HCT116 (cell line): ENCODE results near the gene MTUS2. TPM values are rescaled to one million over a fixed set of nuclear protein-coding genes. Genes with fewer than 3 reads are reported as not detected.

Experiments used
- ATAC-seq: fragments of 200-7000 bp; cut with Tn5 transposase; 2 replicates; pipeline ENCODE4 v1.9.1; 2020; ENCODE audit warnings: mild to moderate bottlenecking, moderate library complexity
- BruUV-seq: library from RNA; stranded (reverse); fragments of 400-500 nt; replicated peaks from 2 replicates; lab custom pipeline; 2021; lab: Mats Ljungman, UMichigan
- CTCF ChIA-PET: fragments of 300-600 bp; sonication (Branson Sonifier 250); formaldehyde crosslinking; loops from one replicate; lab custom pipeline; 2021; ENCODE audit warnings: antibody characterized with exemption; lab: Charles Lee
- POLR2A ChIA-PET: fragments of 300-600, 350-600 bp; sonication (Branson Sonifier 250); formaldehyde crosslinking; loops from one replicate; lab custom pipeline; 2021; ENCODE audit warnings: antibody characterized with exemption; lab: Charles Lee
- RAD21 ChIA-PET, 2 experiments: fragments of 300-600 bp; sonication (Branson Sonifier 250); formaldehyde crosslinking; loops; one replicate each; lab custom pipeline; 2023; ENCODE audit warnings: low total read pairs in 2 of 2; ENCODE audit not compliant: uncharacterized antibody in 2 of 2, unreplicated experiment in 2 of 2, low non-redundant PET in 1 of 2; lab: Charles Lee
- DNase-seq: peaks from one replicate; pipeline ENCODE4 v3.0.0-alpha.2; 2010; ENCODE audit warnings: low read depth, low spot score
- H2AFZ ChIP-seq: fragments of 200-600 bp; shearing (Covaris generic), sonication (generic); 2 replicates; pipeline ENCODE4 v1.6.1; 2017; ENCODE audit warnings: low read depth, mixed run types, mixed read lengths, antibody characterized with exemption, low read length; ENCODE audit not compliant: poor library complexity, severe bottlenecking
- H3K27ac ChIP-seq: 2 replicates; pipeline ENCODE4 v1.5.1; 2012; ENCODE audit warnings: low read depth, low read length
- H3K27me3 ChIP-seq: fragments of 200-600 bp; sonication (generic); 2 replicates; pipeline ENCODE4 v1.6.1; 2016; ENCODE audit warnings: mixed run types, low read length, mixed read lengths; ENCODE audit not compliant: insufficient read depth
- H3K36me3 ChIP-seq, 2 experiments: fragments of 200-500 bp in 1 of 2; fragments of 200-600 bp in 1 of 2; sonication (Bioruptor generic) in 1 of 2; sonication (generic) in 1 of 2; 2 replicates each; pipeline versions ENCODE4 v1.5.1 to v1.6.1; 2014 to 2016; ENCODE audit warnings: low read length in 2 of 2, inconsistent platforms in 1 of 2, mixed read lengths in 1 of 2, mixed run types in 1 of 2; ENCODE audit not compliant: insufficient read depth in 2 of 2, control insufficient read depth in 1 of 2
- H3K4me1 ChIP-seq, 2 experiments: fragments of 200-600 bp in 1 of 2; sonication (generic) in 1 of 2; 2 replicates each; pipeline versions ENCODE4 v1.5.1 to v1.6.1; 2012 to 2017; ENCODE audit warnings: low read length in 2 of 2, inconsistent platforms in 1 of 2, mild to moderate bottlenecking in 1 of 2, mixed read lengths in 1 of 2, mixed run types in 1 of 2, moderate library complexity in 1 of 2; ENCODE audit not compliant: insufficient read depth in 2 of 2, control insufficient read depth in 1 of 2
- H3K4me2 ChIP-seq: fragments of 200-600 bp; sonication (generic); 2 replicates; pipeline ENCODE4 v1.6.1; 2017; ENCODE audit warnings: mixed run types, low read length, mixed read lengths
- H3K4me3 ChIP-seq, 2 experiments: fragments of 200-600 bp in 1 of 2; sonication (generic) in 1 of 2; replicated peaks in 1 of 2; 2 replicates each; pipeline ENCODE4 v1.5.1; 2011 to 2016; ENCODE audit warnings: low read length in 2 of 2, control low read depth in 1 of 2, low read depth in 1 of 2, mild to moderate bottlenecking in 1 of 2, mixed read lengths in 1 of 2, mixed run types in 1 of 2
- H3K79me2 ChIP-seq: fragments of 200-600 bp; sonication (generic); 2 replicates; pipeline ENCODE4 v1.6.1; 2017; ENCODE audit warnings: mild to moderate bottlenecking, mixed run types, low read length, moderate library complexity, mixed read lengths; ENCODE audit not compliant: insufficient read depth
- H3K9ac ChIP-seq: fragments of 200-600 bp; sonication (generic); 2 replicates; pipeline ENCODE4 v1.6.1; 2016; ENCODE audit warnings: low read length, mixed read lengths
- H3K9me2 ChIP-seq: fragments of 200-600 bp; sonication (generic), shearing (Covaris generic); 2 replicates; pipeline ENCODE4 v1.6.1; 2017; ENCODE audit warnings: mixed run types, mild to moderate bottlenecking, moderate library complexity; ENCODE audit not compliant: insufficient read depth
- H3K9me3 ChIP-seq, 2 experiments: fragments of 200-500 bp in 1 of 2; fragments of 200-600 bp in 1 of 2; sonication (Bioruptor generic) in 1 of 2; sonication (generic) in 1 of 2; 2 replicates each; pipeline ENCODE4 v1.6.1; 2014 to 2017; ENCODE audit warnings: low read length in 2 of 2, mixed read lengths in 2 of 2, inconsistent platforms in 1 of 2, low read depth in 1 of 2, mild to moderate bottlenecking in 1 of 2, mixed run types in 1 of 2, moderate library complexity in 1 of 2; ENCODE audit not compliant: control insufficient read depth in 1 of 2, insufficient read depth in 1 of 2
- H4K20me1 ChIP-seq: fragments of 200-600 bp; sonication (generic), shearing (Covaris generic); 2 replicates; pipeline ENCODE4 v1.6.1; 2017; ENCODE audit warnings: mixed run types, mild to moderate bottlenecking, moderate library complexity; ENCODE audit not compliant: insufficient read depth
- ATF3 ChIP-seq: IDR thresholded peaks from 2 replicates; pipeline ENCODE4 v1.6.1; 2012
- CEBPB ChIP-seq: IDR thresholded peaks from 2 replicates; pipeline ENCODE4 v1.6.1; 2012; ENCODE audit warnings: low read depth
- CTCF ChIP-seq, 3 experiments: fragments of 200-600 bp in 1 of 3; sonication (generic) in 1 of 3; IDR thresholded peaks in 2 of 3; conservative IDR thresholded peaks in 1 of 3; 2 replicates each; pipeline ENCODE4 v1.5.1; 2012 to 2017; ENCODE audit warnings: low read depth in 2 of 3, low read length in 2 of 3, antibody characterized with exemption in 1 of 3, borderline replicate concordance in 1 of 3, control low read depth in 1 of 3, mild to moderate bottlenecking in 1 of 3, mixed read lengths in 1 of 3, mixed run types in 1 of 3, moderate library complexity in 1 of 3; ENCODE audit not compliant: insufficient read depth in 1 of 3
- EZH2phosphoT487 ChIP-seq: fragments of 200-600 bp; IDR thresholded peaks from 2 replicates; pipeline ENCODE4 v1.6.1; 2018; ENCODE audit warnings: antibody characterized with exemption, borderline replicate concordance
- FOSL1 ChIP-seq: IDR thresholded peaks from 2 replicates; pipeline ENCODE4 v1.6.1; 2012; ENCODE audit warnings: low read depth
- JUND ChIP-seq: IDR thresholded peaks from 2 replicates; pipeline ENCODE4 v1.6.1; 2012
- POLR2AphosphoS5 ChIP-seq: IDR thresholded peaks from 2 replicates; pipeline ENCODE4 v1.6.1; 2011; ENCODE audit warnings: mild to moderate bottlenecking, low read depth, low read length, moderate library complexity
- RAD21 ChIP-seq: IDR thresholded peaks from 2 replicates; pipeline ENCODE4 v1.6.1; 2012; ENCODE audit warnings: low read depth, mild to moderate bottlenecking
- SIN3A ChIP-seq: IDR thresholded peaks from 2 replicates; pipeline ENCODE4 v1.6.1; 2012; ENCODE audit warnings: low read depth
- SRF ChIP-seq: IDR thresholded peaks from 2 replicates; pipeline ENCODE4 v1.6.1; 2012; ENCODE audit warnings: low read depth
- ZFX ChIP-seq: fragments of 450-650 bp; IDR thresholded peaks from 2 replicates; pipeline ENCODE4 v1.6.1; 2017
- ZNF274 ChIP-seq: fragments of 200-500 bp; sonication (Bioruptor generic); IDR thresholded peaks from 2 replicates; pipeline ENCODE4 v1.6.1; 2014; ENCODE audit warnings: mild to moderate bottlenecking, low read depth, low read length, inconsistent platforms
- intact Hi-C: fragments of 100-400 bp; cut with micrococcal nuclease; formaldehyde crosslinking; loops from 2 replicates; pipeline ENCODE4 v1.10.0; 2022
- total RNA-seq: library from RNA; stranded (reverse); gene quantifications from one replicate; pipeline ENCODE4 v1.2.1, GENCODE V29; 2021; ENCODE audit not compliant: unreplicated experiment

The MTUS2 gene
- total RNA-seq, 1 experiment from 2014 or later, result 0.02 TPM

- H3K9ac ChIP-seq, result no peak overlapping the region
- BruUV-seq, result no TSS peak
- intact Hi-C loops, result loop anchor here (1.0 to 2.0 kb wide), 3 partner anchors 199 to 604 kb away; no protein-coding TSS in a partner anchor
- H3K9me2 ChIP-seq, result no peaks in the 10 kb centered on the region
- no peak for DNase-seq
- H4K20me1 ChIP-seq, result no peaks in the 10 kb centered on the region
- no peaks in the 10 kb centered on the region for H3K9me3 ChIP-seq
- H3K4me1 ChIP-seq, result no peaks in the 10 kb centered on the region
- H3K27me3 ChIP-seq, result no peaks in the 10 kb centered on the region
- RAD21 ChIA-PET, result interaction anchor here (1.1 to 1.9 kb wide), 2 partner anchors 198 to 199 kb away, joined by 3 to 7 read pairs; no protein-coding TSS in a partner anchor
- TF ChIP-seq CTCF (IDR thresholded peaks at IDR 0.05 in 2 of 3, conservative IDR thresholded peaks at IDR 0.05 in 1 of 3; ENCODE audit: borderline replicate concordance in 1 of 3, insufficient read depth in 1 of 3, low read depth in 2 of 3, low read length in 2 of 3) (no peak), RAD21 (no peak), ZFX (no peak), SIN3A (no peak), ZNF274 (no peak), ATF3 (no peak), SRF (no peak), JUND (no peak), POLR2AphosphoS5 (no peak), EZH2phosphoT487 (no peak), FOSL1 (no peak), CEBPB (no peak)
- no peak overlapping the region for H3K4me2 ChIP-seq
- peaks cover 0 to 5% of the 10 kb centered on the region in 2 experiments; a peak in 1 of 4 replicates for H3K36me3 ChIP-seq
- no peak overlapping the region for H2AFZ ChIP-seq
- no peaks in the 10 kb centered on the region for H3K79me2 ChIP-seq
- POLR2A ChIA-PET, result interaction anchor here (0.9 kb wide), 1 partner anchor 197 kb away, joined by 3 read pairs; no protein-coding TSS in a partner anchor
- no peak overlapping the region for H3K27ac ChIP-seq
- CTCF ChIA-PET, result interaction anchor here (0.8 to 3.5 kb wide), 14 partner anchors 9 to 623 kb away, joined by 3 to 25 read pairs (median 4); no protein-coding TSS in a partner anchor
- H3K4me3 ChIP-seq, result no peak overlapping the region
- ATAC-seq, result no peak
Measured at GRCh38 chr13:29508876-29509252, 688.7 kb downstream of the MTUS2 start.
